RWPE2 (cell line): ENCODE measurements around the gene BSCL2.
"Not testable (repeated sequence)": the region's sequence is repeated elsewhere in the genome, so short reads cannot be mapped to it uniquely, and the experiment has no call there.

Experiments
- ATAC-seq: fragments of 200-7000 bp; cut with Tn5 transposase; 3 replicates; pipeline ENCODE4 v1.9.1; 2021; ENCODE audit warnings: low read depth
- DNase-seq: peaks from one replicate; pipeline ENCODE4 v3.0.0-alpha.2; 2020; ENCODE audit warnings: low spot score
- H3K27ac ChIP-seq: fragments of 450-650 bp; 2 replicates; pipeline ENCODE4 v1.5.1; 2017; ENCODE audit warnings: mild to moderate bottlenecking; ENCODE audit not compliant: poor library complexity, severe bottlenecking
- H3K27me3 ChIP-seq: fragments of 250-450 bp; sonication (Bioruptor Pico); 2 replicates; pipeline ENCODE4 v1.5.1; 2021; ENCODE audit warnings: mild to moderate bottlenecking, moderate library complexity; ENCODE audit not compliant: insufficient read depth, poor library complexity, severe bottlenecking
- H3K36me3 ChIP-seq: fragments of 250-450 bp; sonication (Bioruptor Pico); 2 replicates; pipeline ENCODE4 v1.5.1; 2020; ENCODE audit warnings: low read depth, mild to moderate bottlenecking, moderate library complexity
- H3K4me1 ChIP-seq: fragments of 250-450 bp; sonication (Bioruptor Pico); 2 replicates; pipeline ENCODE4 v1.5.1; 2021; ENCODE audit warnings: mild to moderate bottlenecking, moderate library complexity; ENCODE audit not compliant: insufficient read depth, poor library complexity, severe bottlenecking
- H3K4me3 ChIP-seq: fragments of 250-450 bp; sonication (Bioruptor Pico); 2 replicates; pipeline ENCODE4 v1.5.1; 2021; ENCODE audit warnings: mild to moderate bottlenecking, moderate library complexity; ENCODE audit not compliant: severe bottlenecking
- H3K9me3 ChIP-seq: fragments of 250-450 bp; sonication (Bioruptor Pico); 2 replicates; pipeline ENCODE4 v1.5.1; 2021; ENCODE audit warnings: mild to moderate bottlenecking, moderate library complexity; ENCODE audit not compliant: severe bottlenecking
- CTCF ChIP-seq: fragments of 450-650 bp; IDR thresholded peaks from one replicate; pipeline ENCODE4 v1.5.1; 2017; ENCODE audit warnings: mild to moderate bottlenecking, moderate library complexity; ENCODE audit not compliant: poor library complexity, severe bottlenecking

Gene BSCL2

GRCh38 chr11:62702246-62702645, 5.0 kb downstream of the BSCL2 start:
- no peak for TF ChIP-seq CTCF
- Histone ChIP-seq H3K36me3 (peaks cover 15% of the 10 kb centered on the region), H3K4me1 (peaks cover 2% of the 10 kb centered on the region), H3K27me3 (no peaks in the 10 kb centered on the region), H3K4me3 (no peak overlapping the region), H3K27ac (no peak overlapping the region), H3K9me3 (no peaks in the 10 kb centered on the region)
- no peak for DNase-seq
- no peak for ATAC-seq

GRCh38 chr11:62694455-62695167, 12.6 kb downstream of the BSCL2 start:
- peak; percentile 74 for TF ChIP-seq CTCF

GRCh38 chr11:62693624-62694023, 13.6 kb downstream of the BSCL2 start:
- H3K9me3 ChIP-seq, DNase-seq, H3K4me3 ChIP-seq, H3K27ac ChIP-seq, H3K27me3 ChIP-seq, H3K4me1 ChIP-seq, ATAC-seq: not testable (repeated sequence)
- H3K36me3 ChIP-seq: peaks cover 21% of the 10 kb centered on the region

More at GRCh38 chr11:62694455-62695167, 12.6 kb downstream of the BSCL2 start:
- no peaks in the 10 kb centered on the region for H3K4me1 ChIP-seq
- H3K9me3 ChIP-seq: no peaks in the 10 kb centered on the region
- H3K4me3 ChIP-seq: no peak overlapping the region
- DNase-seq (no peak), ATAC-seq (peak; percentile 67)
- no peaks in the 10 kb centered on the region for H3K27me3 ChIP-seq
- H3K27ac ChIP-seq: no peak overlapping the region
- peaks cover 21% of the 10 kb centered on the region for H3K36me3 ChIP-seq

- Histone ChIP-seq H3K27me3 (no peaks in the 10 kb centered on the region), H3K4me3 (no peak within 1 kb of the TSS), H3K36me3 (peaks cover 21% of the 10 kb centered on the region), H3K4me1 (no peaks in the 10 kb centered on the region), H3K9me3 (no peaks in the 10 kb centered on the region), H3K27ac (no peak within 1 kb of the TSS)
- peak; percentile 59 for ATAC-seq
- no peak for TF ChIP-seq CTCF
- DNase-seq: no peak
Measured at GRCh38 chr11:62689421-62690183, 17.6 kb downstream of the BSCL2 start, which contains the start of gene LRRN4CL. TSS of gene LRRN4CL (minus strand) at chr11:62689530. CDS start at chr11:62688508, 1,022 bp downstream.

- no peak for DNase-seq
- Histone ChIP-seq H3K27ac (no peak overlapping the region), H3K4me3 (no peak overlapping the region), H3K9me3 (no peaks in the 10 kb centered on the region), H3K36me3 (peaks cover 21% of the 10 kb centered on the region), H3K4me1 (no peaks in the 10 kb centered on the region), H3K27me3 (no peaks in the 10 kb centered on the region)
- ATAC-seq: no peak
- TF ChIP-seq CTCF: no peak
Measured at GRCh38 chr11:62688491-62688890, 18.7 kb downstream of the BSCL2 start.
